ENCODE data around the gene LHX1. TPM values are rescaled to one million over a fixed set of nuclear protein-coding genes. Genes with fewer than 3 reads are reported as not detected.

Gene LHX1
- total and polyA plus RNA-seq, 10 donors: not detected

- peaks cover 0 to 91% (median 29%) of the 10 kb centered on the region in 7 donors for H3K27me3 ChIP-seq (replicated peaks in 1 of 7)
- no peak for DNase-seq
Measured at GRCh38 chr17:36923814-36924221, 13.5 kb upstream of the LHX1 start.

GRCh38 chr17:36926226-36926625, 11.0 kb upstream of the LHX1 start:
- no peaks in the 10 kb centered on the region for H3K36me3 ChIP-seq
- 83 to 92% (median 84%) methylated on average over 3 of the region's 3 CpGs for WGBS, 5 donors
- H3K27ac ChIP-seq: no peak overlapping the region
- peaks cover 0 to 91% (median 40%) of the 10 kb centered on the region in 7 donors for H3K27me3 ChIP-seq (replicated peaks in 1 of 7)
- DNase-seq: no peak
- H3K9me3 ChIP-seq: no peaks in the 10 kb centered on the region
- intact Hi-C loops (cut with DNase I; ENCODE audit: low total_unique reads): no loop called here
- peaks cover 4 to 22% (median 13%) of the 10 kb centered on the region in 6 donors for H3K4me1 ChIP-seq
- TF ChIP-seq CTCF (IDR thresholded peaks at IDR 0.05 in 8 of 11, conservative IDR thresholded peaks at IDR 0.05 in 3 of 11): no peak
- TF ChIP-seq POLR2AphosphoS5 (IDR thresholded peaks at IDR 0.05): no peak
- no peak for TF ChIP-seq POLR2A (IDR thresholded peaks at IDR 0.05)
- no peak overlapping the region for H3K4me3 ChIP-seq

More at GRCh38 chr17:36923814-36924221, 13.5 kb upstream of the LHX1 start:
- Histone ChIP-seq H3K9me3 (no peaks in the 10 kb centered on the region), H3K4me1 (peaks cover 4 to 16% (median 12%) of the 10 kb centered on the region in 6 donors), H3K4me3 (no peak overlapping the region), H3K27ac (no peak overlapping the region), H3K36me3 (no peaks in the 10 kb centered on the region)
- no peak for TF ChIP-seq POLR2AphosphoS5 (IDR thresholded peaks at IDR 0.05)
- no peak for TF ChIP-seq CTCF (IDR thresholded peaks at IDR 0.05 in 8 of 11, conservative IDR thresholded peaks at IDR 0.05 in 3 of 11)
- no peak for TF ChIP-seq POLR2A (IDR thresholded peaks at IDR 0.05)
- 71 to 88% (median 85%) methylated on average over 5 of the region's 5 CpGs for WGBS, 5 donors
- intact Hi-C loops (cut with DNase I; ENCODE audit: low total_unique reads): no loop called here

GRCh38 chr17:36926701-36927100, 10.6 kb upstream of the LHX1 start:
- no peak overlapping the region for H3K4me3 ChIP-seq
- 70 to 84% (median 73%) methylated on average over 2 of the region's 2 CpGs for WGBS, 5 donors
- no peak for DNase-seq
- intact Hi-C loops (cut with DNase I; ENCODE audit: low total_unique reads): no loop called here
- no peaks in the 10 kb centered on the region for H3K9me3 ChIP-seq
- H3K36me3 ChIP-seq: no peaks in the 10 kb centered on the region
- TF ChIP-seq CTCF (IDR thresholded peaks at IDR 0.05 in 8 of 11, conservative IDR thresholded peaks at IDR 0.05 in 3 of 11) (no peak), POLR2AphosphoS5 (IDR thresholded peaks at IDR 0.05) (no peak), POLR2A (IDR thresholded peaks at IDR 0.05) (no peak)
- no peak overlapping the region for H3K27ac ChIP-seq
- peaks cover 5 to 27% (median 16%) of the 10 kb centered on the region in 6 donors for H3K4me1 ChIP-seq
- H3K27me3 ChIP-seq (replicated peaks in 1 of 7): peaks cover 0 to 91% (median 45%) of the 10 kb centered on the region in 7 donors

GRCh38 chr17:36928471-36929345, 8.6 kb upstream of the LHX1 start:
- TF ChIP-seq POLR2A (IDR thresholded peaks at IDR 0.05): no peak
- TF ChIP-seq CTCF (IDR thresholded peaks at IDR 0.05 in 8 of 11, conservative IDR thresholded peaks at IDR 0.05 in 3 of 11): no peak
- no peak for TF ChIP-seq POLR2AphosphoS5 (IDR thresholded peaks at IDR 0.05)
- no peak overlapping the region for H3K27ac ChIP-seq
- H3K9me3 ChIP-seq: no peaks in the 10 kb centered on the region
- no peaks in the 10 kb centered on the region for H3K36me3 ChIP-seq
- H3K27me3 ChIP-seq (replicated peaks in 1 of 7): peaks cover 3 to 92% (median 64%) of the 10 kb centered on the region in 7 donors
- no peak for DNase-seq
- WGBS, 5 donors: 39 to 44% (median 40%) methylated on average over 13 of the region's 13 CpGs
- intact Hi-C loops (cut with DNase I; ENCODE audit: low total_unique reads): no loop called here
- H3K4me1 ChIP-seq: peaks cover 18 to 47% (median 36%) of the 10 kb centered on the region in 6 donors
- H3K4me3 ChIP-seq: peak overlapping the region in 3 of 8 donors; percentile 10 to 40 (median 11)
